Panc1 (cell line): ENCODE data around the gene TNRC6A. TPM values are rescaled to one million over a fixed set of nuclear protein-coding genes. Genes with fewer than 3 reads are reported as not detected.

Source experiments
- ATAC-seq: fragments of 200-7000 bp; cut with Tn5 transposase; 2 replicates; pipeline ENCODE4 v1.9.1; 2020; ENCODE audit warnings: mild to moderate bottlenecking, moderate library complexity
- BruUV-seq: library from RNA; stranded (reverse); fragments of 400-500 nt; replicated peaks from 2 replicates; lab custom pipeline; 2021; lab: Mats Ljungman, UMichigan
- CTCF ChIA-PET: fragments of 300-600 bp; sonication (Branson Sonifier 250); formaldehyde crosslinking; loops from one replicate; lab custom pipeline; 2022; ENCODE audit warnings: antibody characterized with exemption; lab: Charles Lee
- POLR2A ChIA-PET: fragments of 300-600 bp; sonication (Branson Sonifier 250); formaldehyde crosslinking; loops from one replicate; lab custom pipeline; 2022; ENCODE audit warnings: antibody characterized with exemption; lab: Charles Lee
- DNase-seq: peaks from one replicate; pipeline ENCODE4 v3.0.0-alpha.2; 2010; ENCODE audit warnings: low read depth, low spot score
- H3K27ac ChIP-seq: 2 replicates; pipeline ENCODE4 v1.5.1; 2011; ENCODE audit warnings: mild to moderate bottlenecking, low read length, inconsistent platforms
- H3K27me3 ChIP-seq: fragments of 200-500 bp; sonication (Bioruptor generic); 2 replicates; pipeline ENCODE4 v1.6.0; 2014; ENCODE audit warnings: low read length, inconsistent platforms; ENCODE audit not compliant: control insufficient read depth, insufficient read depth
- H3K36me3 ChIP-seq: fragments of 200-500 bp; sonication (Bioruptor generic); 2 replicates; pipeline ENCODE4 v1.5.1; 2014; ENCODE audit warnings: inconsistent platforms, mild to moderate bottlenecking, low read length, moderate library complexity; ENCODE audit not compliant: control insufficient read depth, insufficient read depth
- H3K4me1 ChIP-seq: 2 replicates; pipeline ENCODE4 v1.5.1; 2011; ENCODE audit warnings: inconsistent platforms, mild to moderate bottlenecking, low read length, moderate library complexity; ENCODE audit not compliant: control insufficient read depth, insufficient read depth
- H3K4me3 ChIP-seq, 2 experiments: 2 replicates each; pipeline ENCODE4 v1.5.1; 2011 to 2012; ENCODE audit warnings: low read depth in 2 of 2, low read length in 2 of 2, mild to moderate bottlenecking in 2 of 2, inconsistent platforms in 1 of 2, moderate library complexity in 1 of 2
- H3K9me3 ChIP-seq: fragments of 200-500 bp; sonication (Bioruptor generic); 2 replicates; pipeline ENCODE4 v1.5.1; 2014; ENCODE audit warnings: low read depth, mild to moderate bottlenecking, inconsistent platforms, low read length, moderate library complexity; ENCODE audit not compliant: control insufficient read depth, insufficient read depth
- POLR2AphosphoS5 ChIP-seq: IDR thresholded peaks from 2 replicates; pipeline ENCODE4 v1.6.1; 2012; ENCODE audit warnings: mild to moderate bottlenecking, low read depth, low read length, moderate library complexity
- SIN3A ChIP-seq: IDR thresholded peaks from 2 replicates; pipeline ENCODE4 v1.6.1; 2012; ENCODE audit warnings: low read depth, mild to moderate bottlenecking, low read length, moderate library complexity, borderline replicate concordance; ENCODE audit not compliant: insufficient read depth
- TCF7L2 ChIP-seq: IDR thresholded peaks from 2 replicates; pipeline ENCODE4 v1.6.1; 2011; ENCODE audit warnings: mild to moderate bottlenecking, low read depth, low read length, inconsistent platforms
- in situ Hi-C: cut with HindIII; loops from 2 replicates; pipeline ENCODE4 v1.10.0; 2016; ENCODE audit warnings: low sequenced_read_pairs, low pct_unique_long_range_greater_than_20kb
- intact Hi-C: fragments of 100-400 bp; cut with micrococcal nuclease; formaldehyde crosslinking; loops from one replicate; pipeline ENCODE4 v1.10.0; 2022; ENCODE audit not compliant: unreplicated experiment
- total RNA-seq: library from RNA; stranded (reverse); gene quantifications from one replicate; pipeline ENCODE4 v1.2.1, GENCODE V29; 2021; ENCODE audit not compliant: unreplicated experiment
- TF ChIP-seq, protein P1 (sequence below): fragments of 450-650 bp; IDR thresholded peaks from 2 replicates; pipeline ENCODE4 v1.5.1; 2017; ENCODE audit warnings: mild to moderate bottlenecking
- TF ChIP-seq, protein P2 (sequence below), 2 experiments: IDR thresholded peaks; 2 replicates each; pipeline ENCODE4 v1.6.1; 2011 to 2012; ENCODE audit warnings: low read depth in 2 of 2, control low read depth in 1 of 2, low read length in 1 of 2, mild to moderate bottlenecking in 1 of 2, moderate library complexity in 1 of 2; ENCODE audit not compliant: insufficient read depth in 1 of 2

Gene TNRC6A
- total RNA-seq, 1 experiment from 2014 or later, result 53.6 TPM

DNA sequence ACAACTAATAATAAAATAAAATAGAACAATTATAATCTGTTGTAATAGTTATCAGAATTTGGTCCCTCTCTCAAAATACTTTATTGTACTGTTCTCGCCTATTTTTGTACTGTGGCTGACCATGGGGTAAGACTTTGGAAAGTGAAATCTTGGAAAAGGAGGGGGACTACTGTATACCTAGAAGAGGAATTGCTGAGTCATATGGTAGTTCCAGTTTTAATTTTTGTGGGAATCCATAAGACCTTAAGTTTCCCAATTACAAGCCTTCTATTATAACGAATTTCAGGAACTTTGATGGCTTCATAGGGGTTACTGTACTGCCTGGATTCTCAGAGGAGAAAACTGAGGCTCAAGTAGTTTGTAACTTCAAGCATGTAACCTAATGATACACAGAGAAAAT, 35.5 kb downstream of the TNRC6A start:
- no peaks in the 10 kb centered on the region for H3K27me3 ChIP-seq
- intact Hi-C loops, result no loop called here

DNA sequence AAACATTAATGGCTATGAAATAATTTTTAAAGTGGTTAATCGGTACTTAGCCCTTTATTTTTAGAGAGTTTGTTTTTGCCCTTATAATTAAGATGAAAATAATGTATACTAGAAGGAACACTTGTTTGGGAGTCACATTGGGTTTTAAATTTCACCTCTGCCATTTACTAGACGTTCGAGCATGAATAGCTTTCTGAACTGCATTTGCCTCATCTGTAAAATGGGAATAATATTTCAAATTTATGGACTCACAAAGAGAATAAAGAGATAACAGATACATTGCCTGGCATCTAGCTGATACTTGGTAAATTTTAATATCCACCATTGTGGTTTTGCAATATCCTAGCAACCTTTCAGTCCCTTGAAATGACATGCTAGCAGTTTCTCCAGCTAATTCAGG, 36.6 kb downstream of the TNRC6A start:
- H3K36me3 ChIP-seq, result peaks cover 14% of the 10 kb centered on the region
- intact Hi-C loops, result no loop called here

More for the DNA sequence above, 35.5 kb downstream of the TNRC6A start:
- ATAC-seq (no peak), DNase-seq (no peak)
- Histone ChIP-seq H3K4me1 (no peaks in the 10 kb centered on the region; the same call in 1 of the 2 replicates), H3K4me3 (no peak overlapping the region), H3K27ac (no peak overlapping the region), H3K9me3 (no peaks in the 10 kb centered on the region), H3K36me3 (peaks cover 14% of the 10 kb centered on the region)
- no TSS peak for BruUV-seq
- CTCF ChIA-PET, result no interaction called here
- POLR2A ChIA-PET, result no interaction called here
- in situ Hi-C loops, result no loop called here
- no peak for TF ChIP-seq SIN3A
- TF ChIP-seq, protein P1, sequence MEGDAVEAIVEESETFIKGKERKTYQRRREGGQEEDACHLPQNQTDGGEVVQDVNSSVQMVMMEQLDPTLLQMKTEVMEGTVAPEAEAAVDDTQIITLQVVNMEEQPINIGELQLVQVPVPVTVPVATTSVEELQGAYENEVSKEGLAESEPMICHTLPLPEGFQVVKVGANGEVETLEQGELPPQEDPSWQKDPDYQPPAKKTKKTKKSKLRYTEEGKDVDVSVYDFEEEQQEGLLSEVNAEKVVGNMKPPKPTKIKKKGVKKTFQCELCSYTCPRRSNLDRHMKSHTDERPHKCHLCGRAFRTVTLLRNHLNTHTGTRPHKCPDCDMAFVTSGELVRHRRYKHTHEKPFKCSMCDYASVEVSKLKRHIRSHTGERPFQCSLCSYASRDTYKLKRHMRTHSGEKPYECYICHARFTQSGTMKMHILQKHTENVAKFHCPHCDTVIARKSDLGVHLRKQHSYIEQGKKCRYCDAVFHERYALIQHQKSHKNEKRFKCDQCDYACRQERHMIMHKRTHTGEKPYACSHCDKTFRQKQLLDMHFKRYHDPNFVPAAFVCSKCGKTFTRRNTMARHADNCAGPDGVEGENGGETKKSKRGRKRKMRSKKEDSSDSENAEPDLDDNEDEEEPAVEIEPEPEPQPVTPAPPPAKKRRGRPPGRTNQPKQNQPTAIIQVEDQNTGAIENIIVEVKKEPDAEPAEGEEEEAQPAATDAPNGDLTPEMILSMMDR, result no peak
- no peak for TF ChIP-seq POLR2AphosphoS5
- TF ChIP-seq, protein P2, sequence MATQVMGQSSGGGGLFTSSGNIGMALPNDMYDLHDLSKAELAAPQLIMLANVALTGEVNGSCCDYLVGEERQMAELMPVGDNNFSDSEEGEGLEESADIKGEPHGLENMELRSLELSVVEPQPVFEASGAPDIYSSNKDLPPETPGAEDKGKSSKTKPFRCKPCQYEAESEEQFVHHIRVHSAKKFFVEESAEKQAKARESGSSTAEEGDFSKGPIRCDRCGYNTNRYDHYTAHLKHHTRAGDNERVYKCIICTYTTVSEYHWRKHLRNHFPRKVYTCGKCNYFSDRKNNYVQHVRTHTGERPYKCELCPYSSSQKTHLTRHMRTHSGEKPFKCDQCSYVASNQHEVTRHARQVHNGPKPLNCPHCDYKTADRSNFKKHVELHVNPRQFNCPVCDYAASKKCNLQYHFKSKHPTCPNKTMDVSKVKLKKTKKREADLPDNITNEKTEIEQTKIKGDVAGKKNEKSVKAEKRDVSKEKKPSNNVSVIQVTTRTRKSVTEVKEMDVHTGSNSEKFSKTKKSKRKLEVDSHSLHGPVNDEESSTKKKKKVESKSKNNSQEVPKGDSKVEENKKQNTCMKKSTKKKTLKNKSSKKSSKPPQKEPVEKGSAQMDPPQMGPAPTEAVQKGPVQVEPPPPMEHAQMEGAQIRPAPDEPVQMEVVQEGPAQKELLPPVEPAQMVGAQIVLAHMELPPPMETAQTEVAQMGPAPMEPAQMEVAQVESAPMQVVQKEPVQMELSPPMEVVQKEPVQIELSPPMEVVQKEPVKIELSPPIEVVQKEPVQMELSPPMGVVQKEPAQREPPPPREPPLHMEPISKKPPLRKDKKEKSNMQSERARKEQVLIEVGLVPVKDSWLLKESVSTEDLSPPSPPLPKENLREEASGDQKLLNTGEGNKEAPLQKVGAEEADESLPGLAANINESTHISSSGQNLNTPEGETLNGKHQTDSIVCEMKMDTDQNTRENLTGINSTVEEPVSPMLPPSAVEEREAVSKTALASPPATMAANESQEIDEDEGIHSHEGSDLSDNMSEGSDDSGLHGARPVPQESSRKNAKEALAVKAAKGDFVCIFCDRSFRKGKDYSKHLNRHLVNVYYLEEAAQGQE (IDR thresholded peaks at IDR 0.05; ENCODE audit: insufficient read depth in 1 of 2, low read depth in 2 of 2, low read length in 1 of 2), result no peak
- no peak for TF ChIP-seq TCF7L2

More for the DNA sequence above, 36.6 kb downstream of the TNRC6A start:
- Histone ChIP-seq H3K27me3 (no peaks in the 10 kb centered on the region), H3K9me3 (no peaks in the 10 kb centered on the region), H3K4me3 (no peak overlapping the region), H3K4me1 (no peaks in the 10 kb centered on the region; the same call in 1 of the 2 replicates), H3K27ac (no peak overlapping the region)
- DNase-seq (no peak), ATAC-seq (no peak)
- BruUV-seq, result no TSS peak
- in situ Hi-C loops, result no loop called here
- ChIA-PET POLR2A (no interaction called here), CTCF (no interaction called here)
- TF ChIP-seq SIN3A (no peak), TCF7L2 (no peak), POLR2AphosphoS5 (no peak)
- TF ChIP-seq, protein P2 (IDR thresholded peaks at IDR 0.05; ENCODE audit: insufficient read depth in 1 of 2, low read depth in 2 of 2, low read length in 1 of 2), result no peak
- TF ChIP-seq, protein P1, result no peak
